Activated CD4-positive, alpha-beta T cell treated with anti-CD3 and anti-CD28 coated beads, Interleukin-2, amount 50 U/mL, for 24 hours (primary cell): ENCODE data around the gene SENP2.
"Not testable (repeated sequence)": the region's sequence is repeated elsewhere in the genome, so short reads cannot be mapped to it uniquely, and the experiment has no call there.

ENCODE experiments used
- DNase-seq, 2 donors: peaks; one replicate each; pipeline ENCODE4 v3.0.0-alpha.2; 2020; ENCODE audit warnings: low read depth in 1 of 2, low spot score in 1 of 2

The SENP2 gene

GRCh38 chr3:185585518-185585858 lies 607 bp upstream of the SENP2 start:
- no peak for DNase-seq

- no peak for DNase-seq
These were observed 568 bp downstream of the SENP2 start for GRCh38 chr3:185586686-185587039.

GRCh38 chr3:185594073-185594472 lies 8.0 kb downstream of the SENP2 start:
- DNase-seq: no peak

- DNase-seq: no peak
These were observed 9.4 kb downstream of the SENP2 start for GRCh38 chr3:185595526-185595925.

GRCh38 chr3:185605566-185605965 lies 19.5 kb downstream of the SENP2 start:
- DNase-seq: no peak

- no peak for DNase-seq
These were observed 20.1 kb downstream of the SENP2 start for GRCh38 chr3:185606196-185606595.

- no peak for DNase-seq
These were observed 26.9 kb downstream of the SENP2 start for GRCh38 chr3:185613016-185613415.

GRCh38 chr3:185623939-185624665 lies 38.0 kb downstream of the SENP2 start:
- DNase-seq: no peak

- DNase-seq: no peak
These were observed 39.7 kb downstream of the SENP2 start for GRCh38 chr3:185625784-185626183.

GRCh38 chr3:185629554-185630181 lies 43.6 kb downstream of the SENP2 start:
- no peak for DNase-seq

GRCh38 chr3:185630182-185630622 lies 44.1 kb downstream of the SENP2 start:
- no peak for DNase-seq

GRCh38 chr3:185631108-185631507 lies 45.0 kb downstream of the SENP2 start:
- DNase-seq: no peak

- no peak for DNase-seq
These were observed 45.6 kb downstream of the SENP2 start for GRCh38 chr3:185631508-185632206.

- no peak for DNase-seq
These were observed 46.9 kb downstream of the SENP2 start for GRCh38 chr3:185632996-185633395.

- DNase-seq: no peak
These were observed 51.3 kb downstream of the SENP2 start for GRCh38 chr3:185637388-185637787.

GRCh38 chr3:185638651-185639050 lies 52.6 kb downstream of the SENP2 start:
- not testable (repeated sequence) for DNase-seq

GRCh38 chr3:185639632-185640206 lies 53.6 kb downstream of the SENP2 start:
- DNase-seq: no peak

GRCh38 chr3:185640308-185640707 lies 54.2 kb downstream of the SENP2 start:
- DNase-seq: no peak

- DNase-seq: not testable (repeated sequence)
These were observed 59.1 kb downstream of the SENP2 start for GRCh38 chr3:185645191-185645590.

GRCh38 chr3:185645596-185646381 lies 59.7 kb downstream of the SENP2 start:
- no peak for DNase-seq
